ENCODE results near the gene ARFGEF3.

The ARFGEF3 gene

GRCh38 chr6:138307816-138308730, 146.3 kb downstream of the ARFGEF3 start:
- no peak for DNase-seq

DNA sequence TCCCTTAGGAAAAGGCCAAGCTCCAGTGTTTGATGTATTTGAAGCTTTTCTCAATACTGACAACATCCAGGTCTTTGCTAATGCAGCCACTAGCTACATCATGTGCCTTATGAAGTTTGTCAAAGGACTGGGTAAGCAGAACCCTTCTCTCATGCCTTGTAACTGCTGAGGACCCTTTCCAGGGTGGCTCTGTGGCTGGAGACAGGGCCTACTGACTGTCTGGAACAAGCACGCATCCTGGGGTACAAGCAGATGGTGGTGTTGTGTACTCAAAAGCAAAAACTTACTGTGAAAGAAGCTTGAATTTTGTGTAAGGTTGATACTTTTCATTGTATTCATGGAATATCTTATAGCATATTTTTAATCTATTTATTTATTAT, 147.0 kb downstream of the ARFGEF3 start:
- no peak for DNase-seq
- no peak overlapping the region for H3K4me3 ChIP-seq (ENCODE audit: low read depth, low read length)
- no peaks in the 10 kb centered on the region for H3K36me3 ChIP-seq
- no peak overlapping the region for H3K27ac ChIP-seq
- TF ChIP-seq, protein P1, sequence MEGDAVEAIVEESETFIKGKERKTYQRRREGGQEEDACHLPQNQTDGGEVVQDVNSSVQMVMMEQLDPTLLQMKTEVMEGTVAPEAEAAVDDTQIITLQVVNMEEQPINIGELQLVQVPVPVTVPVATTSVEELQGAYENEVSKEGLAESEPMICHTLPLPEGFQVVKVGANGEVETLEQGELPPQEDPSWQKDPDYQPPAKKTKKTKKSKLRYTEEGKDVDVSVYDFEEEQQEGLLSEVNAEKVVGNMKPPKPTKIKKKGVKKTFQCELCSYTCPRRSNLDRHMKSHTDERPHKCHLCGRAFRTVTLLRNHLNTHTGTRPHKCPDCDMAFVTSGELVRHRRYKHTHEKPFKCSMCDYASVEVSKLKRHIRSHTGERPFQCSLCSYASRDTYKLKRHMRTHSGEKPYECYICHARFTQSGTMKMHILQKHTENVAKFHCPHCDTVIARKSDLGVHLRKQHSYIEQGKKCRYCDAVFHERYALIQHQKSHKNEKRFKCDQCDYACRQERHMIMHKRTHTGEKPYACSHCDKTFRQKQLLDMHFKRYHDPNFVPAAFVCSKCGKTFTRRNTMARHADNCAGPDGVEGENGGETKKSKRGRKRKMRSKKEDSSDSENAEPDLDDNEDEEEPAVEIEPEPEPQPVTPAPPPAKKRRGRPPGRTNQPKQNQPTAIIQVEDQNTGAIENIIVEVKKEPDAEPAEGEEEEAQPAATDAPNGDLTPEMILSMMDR (IDR thresholded peaks at IDR 0.05; ENCODE audit: low read depth, low read length) = no peak
- H3K27me3 ChIP-seq (ENCODE audit: insufficient read depth, low read depth, severe bottlenecking) = no peaks in the 10 kb centered on the region
- no peaks in the 10 kb centered on the region for H3K9me3 ChIP-seq (ENCODE audit: severe bottlenecking)

More at GRCh38 chr6:138307816-138308730, 146.3 kb downstream of the ARFGEF3 start:
- no peak overlapping the region for H3K4me3 ChIP-seq (ENCODE audit: low read depth, low read length)
- no peaks in the 10 kb centered on the region for H3K9me3 ChIP-seq (ENCODE audit: severe bottlenecking)
- no peak overlapping the region for H3K27ac ChIP-seq
- H3K27me3 ChIP-seq (ENCODE audit: insufficient read depth, low read depth, severe bottlenecking) = no peaks in the 10 kb centered on the region
- TF ChIP-seq, protein P1 (IDR thresholded peaks at IDR 0.05; ENCODE audit: low read depth, low read length) = no peak
- no peaks in the 10 kb centered on the region for H3K36me3 ChIP-seq

DNA sequence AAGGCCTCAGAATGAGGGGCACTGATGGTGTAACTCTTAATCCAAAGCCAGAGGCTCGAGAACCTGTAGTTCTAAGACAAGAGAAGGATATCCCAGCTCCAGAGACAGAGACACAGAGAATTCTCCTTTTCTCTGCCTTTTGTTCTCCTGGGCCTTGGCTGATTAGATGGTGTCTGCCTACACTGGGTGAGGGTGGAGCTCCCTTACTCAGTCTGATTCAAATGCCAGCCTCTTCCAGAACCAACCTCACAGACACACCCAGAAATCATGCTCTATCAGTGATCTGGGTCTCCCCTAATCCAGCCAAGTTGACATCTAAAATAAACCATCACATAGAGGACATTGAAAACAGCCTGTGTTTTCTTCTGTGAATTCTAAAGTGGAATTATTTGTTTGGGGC, 148.0 kb downstream of the ARFGEF3 start:
- Histone ChIP-seq H3K9me3 (ENCODE audit: severe bottlenecking) (no peaks in the 10 kb centered on the region), H3K27me3 (ENCODE audit: insufficient read depth, low read depth, severe bottlenecking) (no peaks in the 10 kb centered on the region), H3K4me3 (ENCODE audit: low read depth, low read length) (no peak overlapping the region), H3K27ac (no peak overlapping the region), H3K36me3 (no peaks in the 10 kb centered on the region)
- TF ChIP-seq, protein P1 (IDR thresholded peaks at IDR 0.05; ENCODE audit: low read depth, low read length) = no peak
- no peak for DNase-seq

- TF ChIP-seq, protein P1 (IDR thresholded peaks at IDR 0.05; ENCODE audit: low read depth, low read length) = no peak
- Histone ChIP-seq H3K36me3 (no peaks in the 10 kb centered on the region), H3K27me3 (ENCODE audit: insufficient read depth, low read depth, severe bottlenecking) (no peaks in the 10 kb centered on the region), H3K27ac (no peak overlapping the region), H3K4me3 (ENCODE audit: low read depth, low read length) (no peak overlapping the region), H3K9me3 (ENCODE audit: severe bottlenecking) (no peaks in the 10 kb centered on the region)
- no peak for DNase-seq
Measured at GRCh38 chr6:138310294-138310693, 148.6 kb downstream of the ARFGEF3 start.

DNA sequence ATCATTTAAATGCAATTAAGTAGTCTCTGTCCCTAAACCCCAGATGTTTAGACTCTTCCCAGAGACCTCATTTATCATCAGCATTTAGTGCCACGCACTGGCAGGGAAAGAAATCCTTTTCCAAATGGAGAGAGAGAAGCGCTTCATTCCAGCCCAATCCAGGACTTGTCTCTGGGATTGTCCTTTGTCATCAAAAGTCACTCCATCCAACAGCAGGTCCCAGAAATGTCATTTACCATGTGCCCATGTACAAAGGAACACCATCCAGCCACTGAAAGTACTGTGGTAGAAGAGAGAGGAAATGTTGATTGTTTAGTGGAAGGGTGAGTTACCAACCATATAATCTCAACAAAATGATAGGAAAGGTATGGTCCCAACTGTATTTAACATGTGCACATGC, 149.1 kb downstream of the ARFGEF3 start:
- H3K27me3 ChIP-seq (ENCODE audit: insufficient read depth, low read depth, severe bottlenecking) = no peaks in the 10 kb centered on the region
- no peak for DNase-seq

More for the DNA sequence above, 149.1 kb downstream of the ARFGEF3 start:
- no peak overlapping the region for H3K4me3 ChIP-seq (ENCODE audit: low read depth, low read length)
- H3K36me3 ChIP-seq = no peaks in the 10 kb centered on the region
- TF ChIP-seq, protein P1 (IDR thresholded peaks at IDR 0.05; ENCODE audit: low read depth, low read length) = no peak
- no peaks in the 10 kb centered on the region for H3K9me3 ChIP-seq (ENCODE audit: severe bottlenecking)
- no peak overlapping the region for H3K27ac ChIP-seq
